ENCODE results near the gene LCP1. TPM values are rescaled to one million over a fixed set of nuclear protein-coding genes. Genes with fewer than 3 reads are reported as not detected.

Gene LCP1
- total RNA-seq, 1 experiment from 2014 or later = 1.5 TPM

DNA sequence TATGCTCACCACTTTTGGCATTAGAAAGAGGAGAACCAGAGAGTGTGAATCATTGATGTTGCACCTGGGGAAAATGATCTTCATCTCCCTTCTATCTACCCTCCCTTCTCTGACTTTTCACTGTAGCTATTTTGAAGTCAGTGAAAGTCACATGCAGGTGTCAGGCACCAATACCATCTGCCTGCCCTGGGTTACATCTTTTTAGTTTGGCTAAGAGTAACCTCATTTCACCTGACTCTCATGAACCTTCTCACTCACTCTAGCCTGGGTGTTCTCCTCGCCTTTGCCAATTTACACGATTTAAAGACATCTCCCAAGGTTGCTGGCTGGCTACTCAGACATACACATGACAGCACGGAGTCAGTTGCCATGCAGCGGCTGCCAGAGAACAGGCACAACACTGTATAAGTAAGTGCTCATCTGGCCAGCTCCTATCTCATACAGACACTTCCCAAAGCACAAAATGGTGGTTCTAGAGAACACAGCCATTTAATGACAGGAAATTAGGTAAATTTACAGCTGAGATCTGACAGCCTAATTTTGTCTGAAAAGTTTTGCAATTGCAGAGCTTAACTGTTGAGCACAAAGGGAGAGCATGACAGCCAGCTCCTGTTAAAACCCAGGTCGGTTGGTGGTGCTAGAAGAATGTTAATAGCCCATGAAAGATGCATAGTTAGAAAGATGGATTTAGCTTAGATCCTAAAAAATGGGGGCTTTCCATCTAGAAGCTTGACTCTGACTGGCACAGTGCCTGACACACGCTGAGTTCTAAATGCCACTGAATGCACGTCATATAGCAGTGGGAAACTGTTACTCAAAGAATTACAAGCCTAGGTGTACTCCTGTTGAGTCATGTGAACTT lies 32.5 kb downstream of the LCP1 start:
- Histone ChIP-seq H3K4me3 (ENCODE audit: low read depth in 2 of 2, low read length in 2 of 2) (no peak overlapping the region), H3K27ac (ENCODE audit: low read length) (no peak overlapping the region), H3K27me3 (ENCODE audit: control insufficient read depth, insufficient read depth, low read length) (no peaks in the 10 kb centered on the region; the same call in 1 of the 2 replicates), H3K9me3 (ENCODE audit: control insufficient read depth, insufficient read depth, low read depth, low read length) (no peaks in the 10 kb centered on the region), H3K4me1 (ENCODE audit: control insufficient read depth, insufficient read depth, low read length) (no peaks in the 10 kb centered on the region), H3K36me3 (ENCODE audit: control insufficient read depth, insufficient read depth, low read length) (no peaks in the 10 kb centered on the region)
- TF ChIP-seq, protein P1, sequence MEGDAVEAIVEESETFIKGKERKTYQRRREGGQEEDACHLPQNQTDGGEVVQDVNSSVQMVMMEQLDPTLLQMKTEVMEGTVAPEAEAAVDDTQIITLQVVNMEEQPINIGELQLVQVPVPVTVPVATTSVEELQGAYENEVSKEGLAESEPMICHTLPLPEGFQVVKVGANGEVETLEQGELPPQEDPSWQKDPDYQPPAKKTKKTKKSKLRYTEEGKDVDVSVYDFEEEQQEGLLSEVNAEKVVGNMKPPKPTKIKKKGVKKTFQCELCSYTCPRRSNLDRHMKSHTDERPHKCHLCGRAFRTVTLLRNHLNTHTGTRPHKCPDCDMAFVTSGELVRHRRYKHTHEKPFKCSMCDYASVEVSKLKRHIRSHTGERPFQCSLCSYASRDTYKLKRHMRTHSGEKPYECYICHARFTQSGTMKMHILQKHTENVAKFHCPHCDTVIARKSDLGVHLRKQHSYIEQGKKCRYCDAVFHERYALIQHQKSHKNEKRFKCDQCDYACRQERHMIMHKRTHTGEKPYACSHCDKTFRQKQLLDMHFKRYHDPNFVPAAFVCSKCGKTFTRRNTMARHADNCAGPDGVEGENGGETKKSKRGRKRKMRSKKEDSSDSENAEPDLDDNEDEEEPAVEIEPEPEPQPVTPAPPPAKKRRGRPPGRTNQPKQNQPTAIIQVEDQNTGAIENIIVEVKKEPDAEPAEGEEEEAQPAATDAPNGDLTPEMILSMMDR (IDR thresholded peaks at IDR 0.05) = no peak
- no peak for TF ChIP-seq TCF7L2 (IDR thresholded peaks at IDR 0.05; ENCODE audit: low read depth, low read length)
- no peak for TF ChIP-seq SIN3A (IDR thresholded peaks at IDR 0.05; ENCODE audit: borderline replicate concordance, insufficient read depth, low read depth, low read length)
- TF ChIP-seq, protein P2, sequence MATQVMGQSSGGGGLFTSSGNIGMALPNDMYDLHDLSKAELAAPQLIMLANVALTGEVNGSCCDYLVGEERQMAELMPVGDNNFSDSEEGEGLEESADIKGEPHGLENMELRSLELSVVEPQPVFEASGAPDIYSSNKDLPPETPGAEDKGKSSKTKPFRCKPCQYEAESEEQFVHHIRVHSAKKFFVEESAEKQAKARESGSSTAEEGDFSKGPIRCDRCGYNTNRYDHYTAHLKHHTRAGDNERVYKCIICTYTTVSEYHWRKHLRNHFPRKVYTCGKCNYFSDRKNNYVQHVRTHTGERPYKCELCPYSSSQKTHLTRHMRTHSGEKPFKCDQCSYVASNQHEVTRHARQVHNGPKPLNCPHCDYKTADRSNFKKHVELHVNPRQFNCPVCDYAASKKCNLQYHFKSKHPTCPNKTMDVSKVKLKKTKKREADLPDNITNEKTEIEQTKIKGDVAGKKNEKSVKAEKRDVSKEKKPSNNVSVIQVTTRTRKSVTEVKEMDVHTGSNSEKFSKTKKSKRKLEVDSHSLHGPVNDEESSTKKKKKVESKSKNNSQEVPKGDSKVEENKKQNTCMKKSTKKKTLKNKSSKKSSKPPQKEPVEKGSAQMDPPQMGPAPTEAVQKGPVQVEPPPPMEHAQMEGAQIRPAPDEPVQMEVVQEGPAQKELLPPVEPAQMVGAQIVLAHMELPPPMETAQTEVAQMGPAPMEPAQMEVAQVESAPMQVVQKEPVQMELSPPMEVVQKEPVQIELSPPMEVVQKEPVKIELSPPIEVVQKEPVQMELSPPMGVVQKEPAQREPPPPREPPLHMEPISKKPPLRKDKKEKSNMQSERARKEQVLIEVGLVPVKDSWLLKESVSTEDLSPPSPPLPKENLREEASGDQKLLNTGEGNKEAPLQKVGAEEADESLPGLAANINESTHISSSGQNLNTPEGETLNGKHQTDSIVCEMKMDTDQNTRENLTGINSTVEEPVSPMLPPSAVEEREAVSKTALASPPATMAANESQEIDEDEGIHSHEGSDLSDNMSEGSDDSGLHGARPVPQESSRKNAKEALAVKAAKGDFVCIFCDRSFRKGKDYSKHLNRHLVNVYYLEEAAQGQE (IDR thresholded peaks at IDR 0.05; ENCODE audit: insufficient read depth in 1 of 2, low read depth in 2 of 2, low read length in 1 of 2) = no peak
- no peak for TF ChIP-seq POLR2AphosphoS5 (IDR thresholded peaks at IDR 0.05; ENCODE audit: low read depth, low read length)
- ChIA-PET POLR2A (no interaction called here), CTCF (no interaction called here)
- in situ Hi-C loops (cut with HindIII; ENCODE audit: low pct_unique_long_range_greater_than_20kb, low sequenced_read_pairs) (no loop called here), intact Hi-C loops (cut with micrococcal nuclease; ENCODE audit: unreplicated experiment) (no loop called here)
- ATAC-seq (no peak), DNase-seq (ENCODE audit: low read depth, low spot score) (no peak)
- BruUV-seq (replicated peaks) = no TSS peak

DNA sequence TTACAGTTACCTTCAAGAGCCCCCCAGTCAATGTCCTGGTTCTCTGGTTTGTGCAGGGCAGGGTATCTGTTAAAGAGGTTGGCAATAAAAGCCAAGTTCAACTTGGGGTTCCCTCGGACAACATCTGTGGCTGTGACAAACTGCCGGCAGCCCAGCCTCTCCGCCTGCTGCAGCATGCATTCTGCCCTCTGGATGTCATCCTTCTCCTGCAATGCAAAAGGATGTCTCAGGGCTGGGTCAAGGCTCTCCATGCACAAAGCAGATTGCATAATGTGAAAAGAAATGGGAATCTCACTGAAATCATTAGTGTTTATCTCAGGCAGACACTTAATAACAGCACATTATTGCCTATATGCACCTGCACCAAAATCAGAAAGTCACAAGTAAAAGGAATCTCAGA lies 35.1 kb downstream of the LCP1 start:
- ATAC-seq (no peak), DNase-seq (ENCODE audit: low read depth, low spot score) (no peak)
- Histone ChIP-seq H3K9me3 (ENCODE audit: control insufficient read depth, insufficient read depth, low read depth, low read length) (no peaks in the 10 kb centered on the region), H3K4me3 (ENCODE audit: low read depth in 2 of 2, low read length in 2 of 2) (no peak overlapping the region), H3K27me3 (ENCODE audit: control insufficient read depth, insufficient read depth, low read length) (no peaks in the 10 kb centered on the region; the same call in 1 of the 2 replicates), H3K27ac (ENCODE audit: low read length) (no peak overlapping the region), H3K36me3 (ENCODE audit: control insufficient read depth, insufficient read depth, low read length) (no peaks in the 10 kb centered on the region), H3K4me1 (ENCODE audit: control insufficient read depth, insufficient read depth, low read length) (no peaks in the 10 kb centered on the region)
- TF ChIP-seq POLR2AphosphoS5 (IDR thresholded peaks at IDR 0.05; ENCODE audit: low read depth, low read length) (no peak), TCF7L2 (IDR thresholded peaks at IDR 0.05; ENCODE audit: low read depth, low read length) (no peak), SIN3A (IDR thresholded peaks at IDR 0.05; ENCODE audit: borderline replicate concordance, insufficient read depth, low read depth, low read length) (no peak)
- TF ChIP-seq, protein P2 (IDR thresholded peaks at IDR 0.05; ENCODE audit: insufficient read depth in 1 of 2, low read depth in 2 of 2, low read length in 1 of 2) = no peak
- TF ChIP-seq, protein P1 (IDR thresholded peaks at IDR 0.05) = no peak
- BruUV-seq (replicated peaks) = no TSS peak
- in situ Hi-C loops (cut with HindIII; ENCODE audit: low pct_unique_long_range_greater_than_20kb, low sequenced_read_pairs) = no loop called here
- intact Hi-C loops (cut with micrococcal nuclease; ENCODE audit: unreplicated experiment) = no loop called here
- POLR2A ChIA-PET = no interaction called here
- CTCF ChIA-PET = no interaction called here

Measured in Panc1 (cell line).